ENCODE measurements around the gene CHP1.
"Not testable (repeated sequence)": the region's sequence is repeated elsewhere in the genome, so short reads cannot be mapped to it uniquely, and the experiment has no call there.

Gene CHP1

DNA sequence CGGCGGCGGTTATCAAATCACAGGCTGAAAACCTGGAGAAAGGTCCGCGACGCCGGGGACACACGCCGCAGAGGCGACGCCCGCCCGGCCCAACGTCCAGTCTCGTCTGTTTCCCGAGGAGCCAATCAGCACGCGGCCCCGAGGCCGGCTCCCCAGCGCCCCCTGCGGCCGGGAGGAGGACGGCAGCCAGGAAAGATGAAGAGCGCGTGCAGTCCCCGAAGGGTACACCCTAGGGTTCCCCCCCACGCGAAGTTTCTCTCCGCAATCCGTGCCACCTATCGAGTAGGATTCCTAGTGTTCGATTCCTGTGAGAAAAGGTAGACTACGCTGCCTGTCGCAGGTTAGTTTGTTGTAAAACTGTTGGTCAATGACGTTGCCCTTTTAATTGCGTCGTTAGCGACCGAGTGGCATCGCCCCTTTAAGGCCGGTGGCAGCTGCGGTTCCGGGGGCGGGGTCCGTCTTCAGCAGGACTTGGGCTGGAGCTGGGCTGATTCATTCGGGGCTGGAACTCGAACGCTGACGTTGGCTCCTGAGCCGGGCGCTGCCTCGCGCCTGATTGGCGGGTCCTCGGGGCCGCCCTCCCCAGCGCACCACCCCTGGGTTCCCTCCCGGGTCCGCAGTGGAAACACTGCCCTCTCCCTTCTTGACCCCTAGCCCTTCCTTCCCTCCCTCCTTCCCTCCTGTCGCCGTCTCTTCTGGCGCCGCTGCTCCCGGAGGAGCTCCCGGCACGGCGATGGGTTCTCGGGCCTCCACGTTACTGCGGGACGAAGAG, at the start of gene CHP1, which contains the start of gene EXD1:
TSS of gene CHP1 (plus strand) at position 619 of the 772 bp plus-strand sequence. CDS start at position 734, 115 bp downstream.
TSS of gene EXD1 (minus strand) at position 108 of the 772 bp plus-strand sequence. CDS start 4,182 bp downstream, outside the sequence.
- DNase-seq, result peak; percentile 97

GRCh38 chr15:41182266-41182665, 48.8 kb upstream of the CHP1 start:
- DNase-seq, result no peak

- peak; percentile 22 for DNase-seq
Observed at GRCh38 chr15:41183581-41183980, 47.5 kb upstream of the CHP1 start.

- DNase-seq, result no peak
Observed at GRCh38 chr15:41194444-41194843, 36.6 kb upstream of the CHP1 start.

DNA sequence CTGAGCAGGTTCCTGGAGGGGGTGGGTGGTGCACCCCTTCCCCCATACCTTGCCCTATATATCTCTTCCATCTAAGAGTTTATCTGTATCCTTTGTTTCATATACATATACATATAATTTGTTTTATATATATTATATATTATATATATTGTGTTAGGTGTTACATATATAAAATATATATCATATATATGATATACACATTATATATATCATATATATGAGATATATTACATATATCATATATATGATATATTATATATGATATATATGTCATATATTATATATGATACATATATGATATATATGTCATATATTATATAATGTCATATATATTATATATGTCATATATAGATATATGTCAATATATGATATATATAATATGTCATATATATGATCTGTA, 31.6 kb upstream of the CHP1 start:
- no peak for DNase-seq

- no peak for DNase-seq
Observed at GRCh38 chr15:41203395-41203794, 27.7 kb upstream of the CHP1 start.

DNA sequence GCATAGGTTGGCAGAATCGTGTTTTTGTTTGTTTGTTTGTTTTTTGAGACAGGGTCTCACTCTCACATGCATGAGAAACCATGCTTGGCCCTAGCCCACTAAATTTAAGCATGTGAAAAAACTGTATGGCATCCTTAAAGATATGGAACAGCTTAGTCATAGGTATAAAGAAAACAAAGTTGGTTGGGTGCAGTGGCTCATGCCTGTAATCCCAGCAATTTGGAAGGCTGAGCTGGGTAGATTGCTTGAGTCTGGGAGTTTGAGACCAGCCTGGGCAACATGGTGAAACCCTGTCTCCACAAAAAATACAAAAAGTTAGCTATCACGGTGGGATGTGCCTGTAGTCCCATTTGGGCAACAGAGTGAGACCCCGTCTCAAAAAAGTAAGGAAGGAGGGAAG, 25.8 kb upstream of the CHP1 start:
- DNase-seq, result no peak

DNA sequence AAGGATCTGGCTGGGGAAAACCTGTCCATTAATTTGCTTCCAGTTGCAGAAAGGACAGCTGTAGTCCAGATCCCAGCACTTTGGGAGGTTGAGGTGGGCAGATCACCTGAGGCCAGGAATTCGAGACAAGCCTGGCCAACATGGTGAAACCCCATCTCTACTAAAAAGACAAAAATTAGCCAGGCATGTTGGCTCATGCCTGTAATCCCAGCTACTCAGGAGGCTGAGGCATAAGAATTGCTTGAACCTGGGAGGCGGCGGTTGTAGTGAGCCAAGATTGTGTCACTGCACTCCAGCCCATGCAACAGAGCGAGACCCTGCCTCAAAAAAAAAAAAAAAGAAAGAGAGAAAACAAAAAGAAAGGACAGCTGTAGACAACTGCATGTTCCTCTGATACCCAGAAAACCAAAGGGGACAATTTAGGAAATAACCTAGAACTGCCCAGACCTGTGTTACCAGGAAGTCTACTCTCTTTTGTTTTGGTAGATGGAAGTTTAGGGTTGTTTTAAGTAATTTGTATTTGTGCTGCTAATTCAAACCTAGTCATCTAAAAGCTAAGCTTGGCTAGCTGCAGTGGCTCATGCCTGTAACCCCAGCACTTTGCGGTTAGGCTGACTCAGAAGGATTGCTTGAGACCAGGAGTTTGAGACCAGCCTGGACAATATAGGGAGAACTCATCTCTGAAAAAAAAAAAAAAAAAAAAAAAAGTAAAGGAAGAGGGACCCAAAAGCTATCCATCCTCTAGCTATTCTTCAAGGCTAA, 23.2 kb upstream of the CHP1 start:
- peak; percentile 6 for DNase-seq

DNA sequence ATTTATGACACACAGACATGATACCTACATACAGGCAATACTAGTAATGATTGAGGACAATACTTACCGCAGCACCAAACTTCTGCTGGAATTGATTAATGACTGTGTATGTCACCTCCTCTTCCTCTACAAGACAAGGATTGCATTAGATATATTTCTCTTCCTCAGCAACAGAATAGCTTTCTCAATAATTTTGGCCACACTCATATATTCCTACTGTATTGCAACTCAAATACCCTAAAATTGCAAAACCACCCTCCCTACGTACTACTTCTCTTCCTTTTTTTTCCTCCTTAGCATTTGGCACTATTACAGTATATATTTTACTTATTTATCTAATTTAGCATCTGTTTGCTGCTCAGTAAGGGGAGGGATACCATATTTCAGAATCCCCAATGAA, 15.4 kb upstream of the CHP1 start:
- no peak for DNase-seq

- DNase-seq, result no peak
Observed at GRCh38 chr15:41218851-41219250, 12.2 kb upstream of the CHP1 start.

- no peak for DNase-seq
Observed at GRCh38 chr15:41219381-41219780, 11.7 kb upstream of the CHP1 start.

DNA sequence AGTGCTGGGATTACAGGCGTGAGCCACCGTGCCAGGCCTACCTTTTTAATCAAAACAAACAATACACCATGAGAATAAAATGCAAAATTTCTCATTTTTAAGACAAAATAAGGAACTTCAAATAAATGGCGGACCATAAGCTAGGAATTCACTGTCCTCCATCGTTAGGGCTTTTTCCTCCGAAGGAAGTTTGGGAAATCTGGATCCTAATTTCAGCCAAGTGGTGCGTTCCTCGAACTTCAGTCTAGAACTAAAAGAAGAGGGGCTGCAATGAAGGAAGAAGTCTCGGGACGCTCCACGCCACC, 771 bp upstream of the CHP1 start:
- no peak for DNase-seq

DNA sequence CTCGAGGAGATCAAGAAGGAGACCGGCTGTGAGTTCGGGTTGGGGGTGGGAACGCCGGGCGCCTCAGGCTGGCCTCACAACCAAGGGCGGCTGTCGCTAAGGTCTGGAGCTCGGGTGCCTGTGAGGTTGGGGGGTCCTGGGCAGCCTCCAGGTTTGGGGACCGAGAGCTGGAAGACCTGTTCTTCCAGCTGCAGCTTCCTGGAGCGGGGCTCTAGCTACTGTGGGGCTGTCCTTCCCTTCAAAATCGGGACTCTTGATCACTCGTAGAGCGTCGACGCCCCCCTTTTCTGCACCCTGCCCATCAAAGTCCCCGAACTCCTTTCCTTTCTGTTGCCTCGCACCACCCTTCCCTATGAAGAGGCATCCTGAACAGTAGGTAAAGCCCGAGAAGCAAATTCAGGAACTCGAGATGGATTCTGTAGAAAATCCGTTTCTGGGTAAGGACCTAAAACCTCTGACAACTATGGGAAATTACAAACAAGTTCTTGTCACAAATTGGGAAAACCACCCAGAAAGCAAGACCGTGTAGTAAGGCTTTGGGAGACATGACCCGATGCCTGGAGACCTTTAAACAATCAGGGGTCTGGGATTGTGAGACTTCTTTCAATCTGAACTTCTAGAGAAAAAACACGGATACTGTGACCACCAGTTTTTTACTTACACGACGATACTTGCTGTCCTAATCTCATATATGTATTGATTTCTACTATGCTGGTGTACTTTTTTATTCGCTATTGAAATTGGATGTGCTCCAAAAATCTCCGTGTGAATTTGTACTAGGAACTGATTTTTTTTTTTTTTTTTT, 556 bp downstream of the CHP1 start:
- DNase-seq, result peak; percentile 4

GRCh38 chr15:41233367-41233771, 2.3 kb downstream of the CHP1 start:
- DNase-seq, result peak; percentile 50

DNA sequence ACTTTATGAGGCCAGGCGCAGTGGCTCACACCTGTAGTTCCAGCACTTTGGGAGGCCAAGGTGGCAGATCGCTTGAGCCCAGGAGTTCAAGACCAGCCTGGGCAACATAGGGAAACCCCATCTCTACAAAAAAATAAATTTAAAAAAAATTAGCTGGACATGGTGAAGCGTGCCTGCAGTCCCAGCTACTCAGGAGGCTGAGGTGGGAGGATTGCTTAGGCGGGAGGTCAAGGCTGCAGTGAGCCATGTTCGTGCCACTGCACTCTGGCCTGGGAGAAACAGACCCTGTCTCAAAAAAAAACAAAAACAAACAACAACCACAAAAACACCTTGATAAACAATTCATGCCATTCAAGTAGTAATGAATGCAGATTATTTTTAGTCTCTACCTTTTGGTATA, 4.2 kb downstream of the CHP1 start:
- not testable (repeated sequence) for DNase-seq

DNA sequence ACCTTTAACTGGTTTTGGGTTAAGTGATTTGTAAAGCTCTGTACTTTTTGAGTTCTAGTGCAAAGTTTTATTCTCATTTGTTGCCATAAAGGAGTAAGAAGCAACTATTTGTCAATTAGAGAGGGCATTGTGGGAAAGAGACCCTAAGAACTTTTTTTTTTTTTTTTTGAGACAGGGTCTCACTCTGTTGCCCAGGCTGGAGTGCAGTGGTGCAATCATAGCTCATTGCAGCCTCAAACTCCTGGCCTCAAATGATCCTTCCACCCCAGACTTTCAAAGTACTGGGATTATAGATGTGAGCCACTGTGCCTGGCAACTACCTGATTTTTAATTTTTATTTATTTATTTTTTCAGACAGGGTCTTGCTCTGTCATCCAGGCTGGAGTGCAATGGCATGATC, 4.9 kb downstream of the CHP1 start:
- DNase-seq, result no peak

DNA sequence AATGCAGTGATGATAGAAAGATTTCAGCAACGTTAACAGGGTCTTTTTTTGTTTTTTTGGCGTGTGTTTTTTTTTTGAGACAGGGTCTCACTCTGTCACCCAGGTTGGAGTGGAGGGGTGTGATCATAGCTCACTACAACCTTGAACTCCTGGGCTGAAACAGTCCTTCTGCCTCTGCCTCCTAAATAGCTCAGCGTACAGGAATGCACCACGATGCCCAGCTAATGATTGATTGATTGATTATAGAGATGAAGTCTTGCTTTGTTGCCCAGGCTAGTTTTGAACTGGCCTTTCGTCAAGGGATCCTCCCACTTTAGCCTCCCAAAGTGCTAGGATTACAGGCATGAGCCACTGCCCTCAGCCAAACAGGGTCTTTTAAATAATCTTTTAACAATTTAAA, 7.0 kb downstream of the CHP1 start:
- DNase-seq, result no peak

GRCh38 chr15:41241221-41241964, 10.3 kb downstream of the CHP1 start:
- DNase-seq, result no peak

DNA sequence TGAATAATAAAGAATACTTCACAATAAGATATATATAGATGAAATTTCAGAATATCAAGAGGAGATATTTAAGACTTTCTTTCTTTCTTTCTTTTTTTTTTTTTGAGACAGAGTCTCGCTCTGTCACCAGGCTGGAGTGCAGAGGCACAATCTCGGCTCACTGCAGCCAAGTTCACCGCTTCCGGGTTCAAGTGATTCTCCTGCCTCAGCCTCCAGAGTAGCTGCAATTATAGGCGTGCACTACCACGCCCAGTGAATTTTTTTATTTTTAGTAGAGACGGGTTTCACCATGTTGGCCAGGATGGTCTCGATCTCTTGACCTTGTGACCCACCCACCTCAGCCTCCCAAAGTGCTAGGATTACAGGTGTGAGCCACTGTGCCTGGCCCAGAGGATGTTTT, 19.7 kb downstream of the CHP1 start:
- DNase-seq, result not testable (repeated sequence)

- no peak for DNase-seq
Observed at GRCh38 chr15:41251411-41251810, 20.3 kb downstream of the CHP1 start.

DNA sequence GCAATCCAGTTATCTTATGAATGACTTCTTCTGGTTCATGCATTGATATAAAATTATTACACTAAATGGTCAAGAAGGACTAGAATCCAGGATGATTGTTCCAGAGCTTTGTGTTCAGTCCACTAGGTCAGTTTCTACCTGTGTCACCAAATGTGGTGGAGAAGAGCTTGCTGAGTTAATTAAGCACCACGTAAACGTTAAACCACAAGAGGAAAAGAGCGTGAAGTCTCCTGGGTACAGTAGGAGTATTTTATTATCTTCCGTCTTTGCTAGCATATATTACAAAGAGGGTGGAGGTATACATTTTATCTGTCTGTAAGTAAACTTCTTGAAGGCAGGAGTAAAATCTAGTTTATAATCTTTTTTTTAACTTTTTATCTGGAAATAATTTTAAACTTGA, 23.5 kb downstream of the CHP1 start:
- no peak for DNase-seq

DNA sequence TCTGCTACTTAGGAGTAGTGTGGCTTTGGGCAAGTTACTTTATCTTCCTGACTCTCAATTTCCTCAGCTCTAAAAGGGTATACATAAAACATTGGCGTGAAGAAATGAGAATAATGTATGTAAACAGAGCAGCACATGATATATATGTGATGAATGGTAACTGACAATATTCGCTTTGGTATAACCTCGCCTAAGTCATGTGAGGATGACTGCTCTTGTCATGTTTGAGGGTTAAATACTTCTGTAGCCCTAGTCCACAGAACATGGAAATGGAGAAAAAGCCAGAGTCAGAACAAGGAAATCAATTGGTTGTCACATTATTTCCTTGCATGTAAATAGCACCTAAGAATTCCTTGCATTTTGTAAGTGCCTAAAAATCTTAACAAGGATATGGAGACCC, 25.0 kb downstream of the CHP1 start:
- DNase-seq, result no peak

DNA sequence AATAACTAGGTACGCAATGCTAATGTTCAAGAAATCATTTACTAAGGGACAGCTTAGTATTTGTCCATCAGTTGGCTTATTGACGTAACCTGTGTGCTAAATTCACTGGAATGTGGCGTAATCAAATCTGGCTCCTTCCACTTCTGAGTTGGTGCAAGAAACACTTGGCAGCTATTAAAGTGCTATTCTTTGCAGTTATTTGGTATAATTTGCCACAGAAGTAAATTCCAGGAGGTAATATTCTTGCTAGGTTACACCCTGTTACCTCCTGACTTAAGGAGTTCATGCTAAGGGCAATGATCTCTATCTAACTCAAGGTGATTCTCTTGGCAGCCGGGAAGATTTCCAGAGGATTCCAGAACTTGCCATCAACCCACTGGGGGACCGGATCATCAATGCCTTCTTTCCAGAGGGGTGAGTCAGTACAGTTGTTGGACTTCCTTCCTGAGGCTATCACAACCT, 25.5 kb downstream of the CHP1 start:
- no peak for DNase-seq
